Inflammatory macrophage treated with lipopolysaccharide for 4 hours (primary cell): ENCODE measurements around the gene NKX2-3.
A peak's percentile ranks its signal among the peaks of the same experiment; 100 is the strongest.

Source experiments
- DNase-seq: peaks from one replicate; pipeline ENCODE4 v3.0.0-alpha.2; 2020

Gene NKX2-3

DNA sequence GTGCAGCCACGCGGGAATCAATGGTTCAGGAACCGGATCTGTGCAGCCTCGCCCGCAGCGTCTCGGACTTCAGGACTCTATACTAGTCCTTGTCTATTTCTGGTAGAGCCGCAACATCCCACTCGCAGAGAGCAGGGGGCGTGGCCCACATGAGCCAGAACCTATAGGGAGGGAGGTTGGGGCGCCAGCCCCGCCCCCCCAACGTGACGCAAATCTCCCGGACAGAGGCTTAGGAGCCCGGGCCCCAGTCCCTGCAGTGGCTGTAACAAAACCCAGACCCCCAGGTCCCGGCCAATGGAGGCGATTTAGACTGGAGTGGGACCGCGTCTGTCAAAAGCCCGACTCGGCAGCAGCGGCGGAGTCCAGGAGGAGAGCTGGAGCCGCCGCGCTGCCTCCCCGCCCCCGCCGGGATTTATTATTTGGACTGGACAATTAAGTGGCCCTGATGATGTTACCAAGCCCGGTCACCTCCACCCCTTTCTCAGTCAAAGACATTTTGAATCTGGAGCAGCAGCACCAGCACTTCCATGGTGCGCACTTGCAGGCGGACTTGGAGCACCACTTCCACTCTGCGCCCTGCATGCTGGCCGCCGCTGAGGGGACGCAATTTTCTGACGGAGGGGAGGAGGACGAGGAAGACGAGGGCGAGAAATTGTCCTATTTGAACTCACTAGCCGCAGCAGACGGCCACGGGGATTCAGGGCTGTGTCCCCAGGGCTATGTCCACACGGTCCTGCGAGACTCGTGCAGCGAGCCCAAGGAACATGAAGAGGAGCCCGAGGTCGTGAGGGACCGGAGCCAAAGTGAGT, at the start of gene NKX2-3:
Gene NKX2-3, plus strand, starts transcription at position 256 of the 809 bp plus-strand sequence. Its CDS starts 190 bp downstream, at position 446.
- DNase-seq = peak; percentile 79

- no peak for DNase-seq
Observed at GRCh38 chr10:99484626-99485581, 47.8 kb upstream of the NKX2-3 start.

DNA sequence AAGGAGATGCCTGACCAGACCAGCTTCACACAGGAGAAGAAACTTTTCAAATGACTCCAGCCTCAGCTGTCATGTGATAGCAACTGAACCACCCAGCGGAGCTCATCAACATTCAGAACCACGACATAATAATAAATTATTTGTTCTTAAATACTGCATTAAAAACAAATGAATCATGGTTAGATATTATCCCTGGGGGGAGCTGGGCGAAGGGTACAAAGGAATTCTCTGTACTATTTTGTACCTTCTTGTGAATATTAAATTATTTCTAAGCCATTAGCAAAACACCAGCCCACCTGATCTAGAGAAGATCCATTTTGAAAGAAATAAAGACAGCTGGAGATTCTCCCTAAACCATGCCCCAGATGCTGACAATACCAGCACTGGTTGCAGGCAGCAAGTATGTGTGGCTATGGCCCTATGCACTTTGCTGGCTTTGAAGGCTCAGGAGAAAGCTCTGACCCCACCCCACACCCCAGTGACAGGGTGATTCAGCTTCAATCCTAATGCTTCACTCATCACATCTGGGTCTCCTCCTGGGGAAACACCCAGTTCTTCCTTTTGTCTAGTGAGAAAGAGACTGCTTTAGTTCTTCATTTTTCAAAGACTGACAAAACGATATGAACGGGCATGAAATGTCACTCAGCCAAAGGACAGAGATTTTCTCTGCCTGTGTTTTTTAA, 45.5 kb upstream of the NKX2-3 start:
- DNase-seq = no peak

- no peak for DNase-seq
Observed at GRCh38 chr10:99489271-99489670, 43.5 kb upstream of the NKX2-3 start.

GRCh38 chr10:99497343-99498025, 35.3 kb upstream of the NKX2-3 start:
- DNase-seq = no peak

- no peak for DNase-seq
Observed at GRCh38 chr10:99506416-99506815, 26.3 kb upstream of the NKX2-3 start.

DNA sequence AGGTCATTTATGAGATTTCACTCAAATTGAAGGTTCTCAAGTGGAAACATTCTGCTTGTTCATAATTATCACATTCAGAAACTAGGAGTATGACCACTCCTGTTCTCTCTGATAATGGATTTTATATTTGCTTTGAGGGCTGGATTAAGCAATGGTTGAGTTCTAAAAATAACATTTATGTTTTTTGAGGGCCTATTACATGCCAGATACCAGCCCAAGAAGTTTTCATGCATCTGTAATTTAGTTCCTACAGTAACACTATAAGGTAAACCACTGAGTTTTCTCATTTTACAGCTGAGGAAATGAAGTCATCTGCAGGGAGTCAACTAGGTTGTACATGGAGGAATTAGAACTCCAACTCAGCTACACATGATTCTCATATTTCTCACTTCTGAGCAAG, 25.5 kb upstream of the NKX2-3 start:
- DNase-seq = no peak

DNA sequence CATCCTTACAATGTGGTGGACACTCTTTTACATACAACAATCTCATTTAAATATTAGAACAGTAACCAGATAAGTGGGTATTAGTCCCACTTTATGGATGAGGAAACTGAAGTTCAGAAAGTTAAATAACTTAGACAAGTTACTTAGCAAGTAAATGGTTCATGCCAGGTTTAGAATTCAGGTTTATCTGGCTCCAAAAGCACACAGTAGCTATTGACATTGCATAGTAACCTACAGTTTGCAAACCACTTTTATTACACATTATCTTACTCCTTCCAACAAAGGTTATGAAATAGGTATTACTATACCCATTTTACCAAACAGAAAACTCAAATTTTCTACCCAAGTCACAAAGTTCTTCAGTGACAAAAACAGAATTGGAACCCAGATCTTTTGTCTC, 19.7 kb upstream of the NKX2-3 start:
- no peak for DNase-seq

- DNase-seq = no peak
Observed at GRCh38 chr10:99519690-99520039, 13.1 kb upstream of the NKX2-3 start.

DNA sequence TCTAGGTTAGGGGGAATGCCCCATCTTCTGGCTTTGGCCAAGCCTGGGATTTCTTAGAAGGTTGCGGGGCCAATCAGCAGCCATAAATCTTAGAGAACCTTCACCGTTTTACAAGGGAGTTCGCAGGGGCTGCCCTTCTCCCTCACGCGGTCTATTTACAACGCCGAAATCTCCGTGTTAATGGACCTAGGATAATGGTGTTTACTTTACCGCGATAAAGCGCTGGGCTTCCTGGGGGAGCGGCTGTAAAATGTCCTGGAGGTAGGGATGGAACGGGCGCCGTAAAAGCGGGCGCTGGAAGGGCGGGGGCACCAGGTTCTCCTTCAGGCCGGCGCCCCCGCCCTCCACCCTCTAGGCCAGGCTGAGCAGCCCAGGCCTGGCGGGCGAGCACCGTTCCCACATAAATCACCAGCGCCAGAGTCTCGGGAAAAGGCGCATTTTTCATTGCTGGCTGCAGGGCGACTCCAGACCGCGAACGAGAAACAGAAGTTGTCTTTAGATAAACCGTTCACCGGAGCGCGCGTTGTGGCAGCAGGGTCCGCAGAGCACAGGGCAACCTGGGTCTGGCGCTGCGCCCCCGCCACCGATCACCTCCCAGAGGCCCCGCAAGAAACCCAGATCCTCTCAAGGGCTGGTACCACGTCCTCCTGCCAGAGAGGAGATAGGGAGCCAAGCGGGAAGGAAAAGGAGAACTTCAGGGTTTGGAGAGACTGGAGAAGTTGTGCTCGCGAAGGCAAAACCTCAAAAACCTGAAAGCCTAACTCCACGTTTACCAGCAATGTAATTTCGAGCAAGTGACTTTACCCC, 12.5 kb upstream of the NKX2-3 start:
- DNase-seq = no peak

DNA sequence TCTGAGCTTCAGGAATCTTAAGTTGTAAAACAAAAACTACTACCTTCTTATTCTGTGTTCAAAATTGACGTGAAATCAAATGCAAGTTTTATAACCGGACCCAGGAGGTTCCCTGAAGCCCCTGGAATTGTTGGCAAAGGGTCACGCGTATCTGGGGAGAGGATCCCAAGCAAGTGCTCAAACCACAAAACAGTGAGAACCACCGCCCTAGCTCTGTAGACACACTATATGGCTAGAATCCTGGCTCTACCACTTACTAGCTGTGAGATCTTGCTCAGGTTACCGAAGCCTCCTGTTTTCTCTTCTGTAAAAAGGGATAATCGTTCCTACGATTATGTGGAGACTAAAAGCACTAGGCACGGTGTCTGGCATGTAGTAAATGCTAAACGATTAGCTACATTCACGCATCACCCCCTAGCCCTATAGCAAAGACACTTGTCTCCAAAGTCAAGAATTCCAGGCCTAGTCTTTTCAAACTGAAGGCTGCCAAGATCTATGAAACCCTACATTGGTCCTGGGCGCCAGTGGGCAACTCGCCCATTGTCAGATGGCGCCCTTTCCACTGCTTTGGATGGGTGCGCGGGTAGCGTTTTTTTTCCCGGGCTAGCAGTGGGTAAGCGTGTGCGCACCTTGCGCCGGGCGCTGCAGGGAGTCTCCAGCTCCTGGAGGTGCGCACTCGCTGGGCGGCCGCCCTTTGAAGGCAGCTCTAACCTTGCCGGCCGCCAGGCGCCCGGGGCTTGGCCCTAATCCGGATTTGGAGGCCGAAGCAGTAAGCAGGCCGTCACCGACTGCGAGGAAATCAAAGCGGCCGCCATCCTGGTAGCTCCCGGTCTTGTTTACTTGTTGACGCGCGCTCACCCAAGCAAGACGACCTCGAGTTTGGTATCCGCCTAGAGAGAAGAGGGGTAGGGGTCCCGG, 11.6 kb upstream of the NKX2-3 start:
- no peak for DNase-seq

- no peak for DNase-seq
Observed at GRCh38 chr10:99521765-99522469, 10.8 kb upstream of the NKX2-3 start.

- DNase-seq = no peak
Observed at GRCh38 chr10:99522470-99523250, 10.1 kb upstream of the NKX2-3 start.

DNA sequence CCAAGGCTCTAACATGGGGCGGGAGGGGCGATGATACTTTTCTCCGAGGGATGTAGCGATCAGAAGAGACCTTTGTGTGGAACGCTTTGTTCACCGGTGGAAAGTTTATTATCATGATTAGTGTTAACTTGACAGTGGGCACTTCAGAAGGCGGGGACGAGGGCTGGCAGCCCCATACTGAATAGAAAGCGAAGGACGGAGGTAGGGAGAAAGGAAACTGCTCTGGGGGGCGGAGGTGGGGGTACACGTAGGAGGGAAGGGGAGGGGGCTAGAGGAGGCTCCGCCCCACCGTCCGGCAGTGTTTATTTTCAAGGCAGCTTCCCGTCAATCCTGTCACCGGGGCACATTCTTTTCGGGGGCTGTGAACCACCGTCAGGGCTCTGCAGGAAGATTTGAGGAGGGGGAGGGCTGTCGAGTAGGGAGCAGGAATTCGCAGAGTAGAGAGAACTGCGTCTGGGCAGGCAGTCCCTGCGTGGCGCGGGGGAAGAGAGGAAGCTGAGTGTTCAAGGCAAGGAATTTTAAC, 9.4 kb upstream of the NKX2-3 start:
- DNase-seq = no peak

- DNase-seq = no peak
Observed at GRCh38 chr10:99524050-99524666, 8.6 kb upstream of the NKX2-3 start.

- DNase-seq = no peak
Observed at GRCh38 chr10:99524736-99525380, 7.9 kb upstream of the NKX2-3 start.

DNA sequence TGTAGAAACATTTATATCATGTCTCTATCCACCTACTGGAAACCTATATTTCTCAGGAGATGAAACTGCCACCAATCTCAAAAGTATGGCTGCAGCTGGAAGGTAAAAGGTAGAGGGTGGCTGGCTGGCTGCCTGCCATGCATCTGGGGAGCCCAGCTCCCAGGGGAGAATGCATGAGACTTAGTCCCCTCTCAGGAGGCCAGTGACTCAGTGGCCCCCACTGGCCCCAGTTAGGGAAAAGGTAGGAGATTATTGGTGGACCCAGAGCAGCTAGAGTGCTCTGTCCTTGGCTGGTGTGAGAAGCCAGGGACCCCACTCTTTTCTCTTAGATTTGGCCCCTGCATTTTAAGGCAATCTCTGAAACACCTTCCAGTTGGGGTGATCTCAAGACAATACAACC, 6.8 kb upstream of the NKX2-3 start:
- DNase-seq = no peak
